Brain microvascular endothelial cell (primary cell): Measurements from ENCODE around the gene DCLK1.

Experiments
- DNase-seq: peaks from one replicate; pipeline ENCODE4 v3.0.0-alpha.2; 2020
- H3K27ac ChIP-seq: fragments of 250-450 bp; sonication (Bioruptor Pico); 2 replicates; pipeline ENCODE4 v1.5.1; 2020; ENCODE audit warnings: mild to moderate bottlenecking, moderate library complexity
- H3K27me3 ChIP-seq: fragments of 250-450 bp; sonication (Bioruptor Pico); replicated peaks from 2 replicates; pipeline ENCODE4 v1.5.1; 2020; ENCODE audit warnings: mild to moderate bottlenecking
- H3K36me3 ChIP-seq: fragments of 250-450 bp; sonication (Bioruptor Pico); replicated peaks from 2 replicates; pipeline ENCODE4 v1.5.1; 2020; ENCODE audit warnings: mild to moderate bottlenecking
- H3K4me3 ChIP-seq: 2 replicates; pipeline ENCODE4 v1.5.1; 2011; ENCODE audit warnings: low read depth, mild to moderate bottlenecking, control low read depth, low read length, moderate library complexity
- CTCF ChIP-seq: IDR thresholded peaks from 2 replicates; pipeline ENCODE4 v1.5.1; 2011; ENCODE audit warnings: low read depth, mild to moderate bottlenecking, moderate library complexity, low read length, control low read depth, inconsistent platforms; ENCODE audit errors: missing control alignments
- in situ Hi-C: cut with HindIII; loops from 2 replicates; pipeline ENCODE4 v1.10.0; 2017; ENCODE audit warnings: low sequenced_read_pairs, low pct_ligation_motif_present

DCLK1 gene

DNA sequence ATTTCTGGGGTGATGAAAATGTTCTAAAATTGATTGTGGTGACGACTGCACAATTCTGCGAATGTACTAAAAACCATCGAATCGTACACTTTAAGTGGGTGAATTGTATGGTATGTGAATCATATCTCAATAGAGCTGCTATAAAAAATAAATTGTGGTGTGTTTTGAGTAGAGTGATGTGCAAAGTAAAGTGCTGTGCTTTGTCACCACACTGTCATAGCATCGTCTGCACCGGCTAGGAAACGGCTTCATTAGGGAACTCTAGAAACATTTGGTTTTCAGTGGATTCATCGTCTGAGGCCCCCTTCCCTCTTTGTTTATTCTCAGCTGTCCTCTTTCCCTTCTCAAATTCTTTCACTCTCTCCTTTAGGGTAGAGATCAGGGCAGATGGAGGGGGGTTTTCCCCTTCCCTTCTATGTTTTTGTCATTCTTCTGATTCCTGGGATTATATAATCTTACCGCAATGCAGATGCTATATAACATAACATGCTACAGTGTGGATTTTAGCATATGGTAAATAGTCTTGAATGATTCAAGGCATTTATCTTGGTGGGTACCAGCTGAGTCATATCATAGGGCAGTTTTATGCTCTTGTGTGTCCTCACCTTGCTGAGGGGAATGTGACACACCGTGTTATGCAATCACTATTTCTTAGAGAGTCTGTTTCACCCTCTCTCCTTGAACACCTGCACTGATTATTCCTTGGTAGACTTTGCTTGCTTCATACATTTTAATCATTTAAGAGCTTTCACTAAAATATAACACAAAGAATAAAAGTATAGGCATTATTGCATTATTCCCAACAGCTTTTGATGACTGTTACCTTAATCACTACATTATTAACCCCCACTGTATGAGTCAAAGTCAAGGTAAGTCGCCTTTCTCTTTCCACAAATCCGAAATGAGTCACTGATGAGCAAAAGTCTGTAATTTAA, 239.4 kb downstream of the DCLK1 start:
- Histone ChIP-seq H3K27ac (no peak overlapping the region), H3K27me3 (no peaks in the 10 kb centered on the region), H3K4me3 (no peak overlapping the region), H3K36me3 (no peaks in the 10 kb centered on the region)
- no peak for TF ChIP-seq CTCF
- in situ Hi-C loops = no loop called here
- DNase-seq = no peak

GRCh38 chr13:35889560-35889959, 241.6 kb downstream of the DCLK1 start:
- no peaks in the 10 kb centered on the region for H3K36me3 ChIP-seq
- no peaks in the 10 kb centered on the region for H3K27me3 ChIP-seq
- no peak overlapping the region for H3K4me3 ChIP-seq
- H3K27ac ChIP-seq = no peak overlapping the region
- TF ChIP-seq CTCF = no peak
- in situ Hi-C loops = no loop called here
- DNase-seq = no peak

DNA sequence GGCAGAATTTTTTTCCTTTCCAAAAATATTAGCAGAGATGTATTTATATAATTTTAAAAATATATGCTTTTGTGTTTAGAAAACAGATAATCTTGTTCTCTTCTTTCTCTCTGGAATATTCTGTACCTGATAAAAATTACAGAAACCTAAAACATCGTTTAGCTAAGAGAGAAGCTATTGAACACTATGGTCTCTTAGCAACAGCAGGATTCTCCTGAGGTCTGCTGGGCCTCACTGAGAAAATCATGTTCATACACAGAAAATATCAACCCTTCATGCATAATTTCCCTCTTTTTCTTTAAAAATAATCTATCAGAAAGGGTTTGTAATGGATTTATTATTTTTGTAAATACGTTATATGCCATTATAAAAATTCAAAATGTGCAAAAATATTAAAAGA, 242.2 kb downstream of the DCLK1 start:
- H3K36me3 ChIP-seq = no peaks in the 10 kb centered on the region
- in situ Hi-C loops = no loop called here
- no peak for TF ChIP-seq CTCF
- no peak overlapping the region for H3K27ac ChIP-seq
- H3K4me3 ChIP-seq = no peak overlapping the region
- H3K27me3 ChIP-seq = no peaks in the 10 kb centered on the region
- no peak for DNase-seq

GRCh38 chr13:35888457-35888883, 242.7 kb downstream of the DCLK1 start:
- no peak for DNase-seq
- Histone ChIP-seq H3K4me3 (no peak overlapping the region), H3K27me3 (no peaks in the 10 kb centered on the region), H3K27ac (no peak overlapping the region), H3K36me3 (no peaks in the 10 kb centered on the region)
- no peak for TF ChIP-seq CTCF
- in situ Hi-C loops = no loop called here

GRCh38 chr13:35887115-35887666, 244.0 kb downstream of the DCLK1 start:
- Histone ChIP-seq H3K27me3 (no peaks in the 10 kb centered on the region), H3K4me3 (no peak overlapping the region), H3K27ac (no peak overlapping the region), H3K36me3 (no peaks in the 10 kb centered on the region)
- in situ Hi-C loops = no loop called here
- DNase-seq = no peak
- no peak for TF ChIP-seq CTCF
